ENCODE results near the gene RANBP1. TPM values are rescaled to one million over a fixed set of nuclear protein-coding genes. Genes with fewer than 3 reads are reported as not detected.

RANBP1 gene
- total RNA-seq, 1 donor from 2014 or later: 79.5 TPM

- H3K4me1 Mint-ChIP-seq (ENCODE audit: low read depth): no peaks in the 10 kb centered on the region
- DNase-seq (ENCODE audit: low spot score): no peak
- H3K27me3 Mint-ChIP-seq (ENCODE audit: low read depth): no peaks in the 10 kb centered on the region
- H3K27ac Mint-ChIP-seq (ENCODE audit: unreplicated experiment): no peak overlapping the region
- TF ChIP-seq, protein P1, sequence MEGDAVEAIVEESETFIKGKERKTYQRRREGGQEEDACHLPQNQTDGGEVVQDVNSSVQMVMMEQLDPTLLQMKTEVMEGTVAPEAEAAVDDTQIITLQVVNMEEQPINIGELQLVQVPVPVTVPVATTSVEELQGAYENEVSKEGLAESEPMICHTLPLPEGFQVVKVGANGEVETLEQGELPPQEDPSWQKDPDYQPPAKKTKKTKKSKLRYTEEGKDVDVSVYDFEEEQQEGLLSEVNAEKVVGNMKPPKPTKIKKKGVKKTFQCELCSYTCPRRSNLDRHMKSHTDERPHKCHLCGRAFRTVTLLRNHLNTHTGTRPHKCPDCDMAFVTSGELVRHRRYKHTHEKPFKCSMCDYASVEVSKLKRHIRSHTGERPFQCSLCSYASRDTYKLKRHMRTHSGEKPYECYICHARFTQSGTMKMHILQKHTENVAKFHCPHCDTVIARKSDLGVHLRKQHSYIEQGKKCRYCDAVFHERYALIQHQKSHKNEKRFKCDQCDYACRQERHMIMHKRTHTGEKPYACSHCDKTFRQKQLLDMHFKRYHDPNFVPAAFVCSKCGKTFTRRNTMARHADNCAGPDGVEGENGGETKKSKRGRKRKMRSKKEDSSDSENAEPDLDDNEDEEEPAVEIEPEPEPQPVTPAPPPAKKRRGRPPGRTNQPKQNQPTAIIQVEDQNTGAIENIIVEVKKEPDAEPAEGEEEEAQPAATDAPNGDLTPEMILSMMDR (IDR thresholded peaks at IDR 0.05): no peak
- no peak overlapping the region for H3K4me3 Mint-ChIP-seq (ENCODE audit: unreplicated experiment)
- H3K9me3 Mint-ChIP-seq (ENCODE audit: low read depth): no peaks in the 10 kb centered on the region
- no peaks in the 10 kb centered on the region for H3K36me3 Mint-ChIP-seq (ENCODE audit: low read depth)
These were observed 49.0 kb downstream of the RANBP1 start for GRCh38 chr22:20164863-20165262.

DNA sequence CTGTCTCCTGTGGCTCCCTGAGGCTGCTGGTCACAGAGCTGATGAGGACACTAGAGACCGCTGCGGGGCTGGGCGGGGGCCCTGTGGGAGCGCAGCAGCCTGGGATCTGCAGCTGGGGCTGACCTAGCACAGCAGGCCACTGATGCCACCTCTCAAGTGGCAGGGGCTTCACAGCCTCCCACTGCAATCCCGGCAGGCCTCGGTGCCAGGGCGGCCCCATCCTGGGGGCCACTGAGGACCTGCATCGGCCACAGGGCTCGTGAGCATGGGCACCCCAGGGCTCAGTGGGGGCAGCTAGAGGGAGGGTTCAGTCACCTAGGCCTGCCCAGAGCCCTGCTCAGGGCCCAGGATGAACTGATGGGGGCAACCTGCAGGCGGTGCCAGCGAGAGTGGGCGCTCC lies 49.5 kb downstream of the RANBP1 start:
- Mint-ChIP-seq H3K36me3 (ENCODE audit: low read depth) (no peaks in the 10 kb centered on the region), H3K27ac (ENCODE audit: unreplicated experiment) (no peak overlapping the region), H3K9me3 (ENCODE audit: low read depth) (no peaks in the 10 kb centered on the region), H3K27me3 (ENCODE audit: low read depth) (no peaks in the 10 kb centered on the region), H3K4me3 (ENCODE audit: unreplicated experiment) (no peak overlapping the region), H3K4me1 (ENCODE audit: low read depth) (no peaks in the 10 kb centered on the region)
- DNase-seq (ENCODE audit: low spot score): no peak
- TF ChIP-seq, protein P1 (IDR thresholded peaks at IDR 0.05): no peak

DNA sequence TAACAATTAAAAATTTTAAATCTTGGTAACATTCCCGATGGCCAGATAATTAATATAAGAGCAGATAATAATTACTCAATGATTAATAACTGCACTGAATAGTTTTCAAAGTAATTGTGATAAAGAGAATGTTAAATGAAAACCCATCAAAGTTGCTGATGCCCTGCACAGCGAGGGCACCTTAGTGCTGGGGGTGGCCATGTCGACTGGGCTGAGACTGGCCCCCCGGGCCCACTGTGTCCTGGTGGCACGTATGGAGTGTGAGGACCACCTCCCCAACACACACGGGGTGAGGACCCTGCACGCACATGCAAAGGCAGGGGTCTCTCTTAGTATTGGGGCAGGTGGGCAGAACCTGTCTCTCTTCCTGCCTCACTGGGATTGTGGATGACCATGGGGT lies 50.0 kb downstream of the RANBP1 start:
- no peaks in the 10 kb centered on the region for H3K27me3 Mint-ChIP-seq (ENCODE audit: low read depth)
- no peaks in the 10 kb centered on the region for H3K4me1 Mint-ChIP-seq (ENCODE audit: low read depth)
- TF ChIP-seq, protein P1 (IDR thresholded peaks at IDR 0.05): no peak
- DNase-seq (ENCODE audit: low spot score): no peak
- H3K9me3 Mint-ChIP-seq (ENCODE audit: low read depth): no peaks in the 10 kb centered on the region
- no peak overlapping the region for H3K27ac Mint-ChIP-seq (ENCODE audit: unreplicated experiment)
- H3K36me3 Mint-ChIP-seq (ENCODE audit: low read depth): no peaks in the 10 kb centered on the region
- H3K4me3 Mint-ChIP-seq (ENCODE audit: unreplicated experiment): no peak overlapping the region

DNA sequence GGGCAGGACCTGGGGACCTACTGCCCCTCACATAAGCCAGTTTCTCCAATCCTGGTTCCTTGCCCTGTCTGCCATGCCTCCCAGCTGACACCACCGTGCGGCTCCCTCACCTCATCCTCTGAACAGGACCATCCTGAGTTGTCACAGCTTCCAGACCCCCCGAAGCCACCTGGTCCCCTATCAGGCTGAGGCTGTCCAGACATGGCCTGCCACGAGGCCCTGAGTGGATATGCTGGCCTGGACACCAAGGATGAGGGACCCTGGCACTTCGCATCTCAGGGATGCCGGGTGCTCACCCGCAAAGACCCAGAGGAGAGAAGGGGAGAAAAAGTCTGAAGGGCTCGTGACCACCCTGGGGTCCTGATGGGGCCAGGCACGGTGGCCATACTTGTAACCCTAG lies 50.8 kb downstream of the RANBP1 start:
- H3K4me3 Mint-ChIP-seq (ENCODE audit: unreplicated experiment): no peak overlapping the region
- TF ChIP-seq, protein P1 (IDR thresholded peaks at IDR 0.05): no peak
- no peaks in the 10 kb centered on the region for H3K36me3 Mint-ChIP-seq (ENCODE audit: low read depth)
- DNase-seq (ENCODE audit: low spot score): no peak
- H3K27ac Mint-ChIP-seq (ENCODE audit: unreplicated experiment): no peak overlapping the region
- no peaks in the 10 kb centered on the region for H3K4me1 Mint-ChIP-seq (ENCODE audit: low read depth)
- H3K27me3 Mint-ChIP-seq (ENCODE audit: low read depth): no peaks in the 10 kb centered on the region
- H3K9me3 Mint-ChIP-seq (ENCODE audit: low read depth): no peaks in the 10 kb centered on the region

GRCh38 chr22:20167643-20168322 lies 51.9 kb downstream of the RANBP1 start:
- TF ChIP-seq, protein P1 (IDR thresholded peaks at IDR 0.05): no peak
- H3K27me3 Mint-ChIP-seq (ENCODE audit: low read depth): no peaks in the 10 kb centered on the region
- DNase-seq (ENCODE audit: low spot score): no peak
- H3K27ac Mint-ChIP-seq (ENCODE audit: unreplicated experiment): no peak overlapping the region
- no peak overlapping the region for H3K4me3 Mint-ChIP-seq (ENCODE audit: unreplicated experiment)
- H3K9me3 Mint-ChIP-seq (ENCODE audit: low read depth): no peaks in the 10 kb centered on the region
- H3K36me3 Mint-ChIP-seq (ENCODE audit: low read depth): no peaks in the 10 kb centered on the region
- no peaks in the 10 kb centered on the region for H3K4me1 Mint-ChIP-seq (ENCODE audit: low read depth)
